ENCODE results near the gene SLC10A7.

SLC10A7 gene

DNA sequence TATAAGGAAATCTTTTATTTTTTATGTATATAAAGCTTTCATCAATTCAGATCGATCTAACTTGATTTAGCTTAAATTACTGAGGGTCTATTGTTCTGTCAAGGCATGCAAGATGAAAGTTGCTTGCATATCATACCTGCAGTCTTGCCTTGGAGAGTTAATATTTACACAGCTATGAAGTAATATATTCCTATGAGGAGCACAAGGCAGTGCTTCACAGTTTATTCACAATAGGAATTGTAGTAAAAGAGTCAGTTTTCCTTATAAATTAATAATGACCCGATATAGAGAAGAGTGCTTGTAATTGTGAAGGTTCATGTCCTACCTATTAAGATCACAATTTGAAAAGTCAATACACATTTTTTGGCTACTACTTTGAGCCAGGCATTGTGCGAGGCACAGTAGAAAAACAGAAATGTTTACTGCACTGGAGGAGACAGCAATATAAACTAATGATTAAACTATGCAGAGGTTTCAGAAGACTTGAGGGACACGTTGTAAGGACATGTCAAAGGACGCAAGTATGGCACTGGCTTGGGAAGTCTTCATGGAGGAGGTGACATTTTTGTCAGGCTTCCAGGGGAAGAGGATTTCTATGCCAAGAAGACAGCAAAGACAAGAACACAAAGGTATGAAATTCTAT is 268.6 kb downstream of the SLC10A7 start:
- no peak for DNase-seq

DNA sequence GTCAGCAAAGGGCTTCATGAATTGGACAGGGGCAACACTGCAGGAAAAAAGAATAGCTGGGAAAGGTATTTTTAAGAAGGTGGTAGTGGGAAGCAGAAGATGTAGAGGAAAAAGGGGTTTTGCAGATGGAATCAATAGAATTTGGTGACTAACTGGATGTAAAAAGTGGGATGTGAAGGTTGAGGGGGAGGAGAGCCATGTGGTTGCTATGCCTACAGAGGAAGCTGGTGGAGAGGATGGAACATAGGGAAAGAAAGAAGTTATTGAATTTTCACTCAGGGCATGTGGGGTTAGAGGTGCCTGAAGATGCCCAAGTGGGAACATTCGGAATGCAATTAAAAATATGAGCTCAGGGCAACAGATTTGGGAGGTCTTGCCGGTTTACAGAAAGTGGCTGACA is 274.4 kb downstream of the SLC10A7 start:
- no peak for DNase-seq

DNA sequence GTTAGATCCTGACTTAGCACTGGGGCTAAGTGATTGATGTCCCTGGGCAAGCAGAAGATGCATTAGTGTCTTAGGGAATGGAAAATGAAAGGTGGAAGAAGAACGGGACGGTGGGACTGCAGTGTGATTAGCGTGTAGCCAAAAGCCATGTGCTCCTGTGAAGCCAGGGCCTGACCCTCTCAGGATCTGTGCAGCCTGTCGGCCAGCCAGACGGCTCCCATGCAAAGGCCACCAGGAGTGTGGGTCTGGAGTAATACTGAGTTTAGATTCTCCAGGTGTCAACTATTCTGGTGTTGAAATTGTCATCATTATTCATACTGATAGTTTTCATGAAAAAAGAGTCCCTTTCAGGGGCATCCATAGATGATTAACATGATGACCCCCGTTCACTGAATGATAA is 275.4 kb downstream of the SLC10A7 start:
- no peak for DNase-seq

DNA sequence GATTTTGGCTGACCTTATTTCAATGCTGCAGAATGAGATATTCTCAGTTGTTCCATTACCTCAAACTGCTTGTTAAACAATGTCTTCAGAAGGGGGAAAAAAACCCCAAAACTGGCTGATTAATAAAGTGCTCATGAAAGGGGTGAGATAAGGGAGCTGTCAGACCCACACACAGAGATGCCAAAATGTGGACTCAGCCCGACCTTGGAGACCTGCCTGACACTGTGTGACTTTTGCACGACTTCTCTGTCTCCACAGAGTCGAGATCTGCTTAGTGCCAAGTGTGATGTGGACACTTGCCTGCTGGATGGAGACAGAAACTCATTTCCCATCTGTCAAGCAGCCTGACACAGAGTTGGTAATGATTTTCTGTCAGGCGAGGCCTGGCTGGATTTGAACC is 275.9 kb downstream of the SLC10A7 start:
- DNase-seq, result no peak

DNA sequence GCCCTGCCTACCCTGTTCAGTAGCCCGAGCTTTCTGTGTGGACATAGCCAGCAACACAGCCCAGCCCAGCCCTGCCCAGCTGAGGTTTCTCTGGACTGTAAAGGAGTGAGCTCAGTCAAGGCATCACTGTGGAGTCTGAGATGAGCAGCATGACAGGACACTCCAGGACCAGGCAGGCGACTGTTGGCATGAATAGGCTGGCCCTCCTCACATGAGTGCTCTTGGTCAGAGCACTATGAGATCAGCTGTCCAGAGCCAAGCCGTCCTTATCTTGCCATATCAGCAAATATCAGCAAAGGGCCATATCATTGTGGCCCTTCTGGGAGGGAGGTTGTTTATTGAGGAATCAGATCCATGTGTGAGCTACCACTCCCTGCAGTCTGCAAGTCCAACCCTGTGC is 276.5 kb downstream of the SLC10A7 start:
- no peak for DNase-seq

DNA sequence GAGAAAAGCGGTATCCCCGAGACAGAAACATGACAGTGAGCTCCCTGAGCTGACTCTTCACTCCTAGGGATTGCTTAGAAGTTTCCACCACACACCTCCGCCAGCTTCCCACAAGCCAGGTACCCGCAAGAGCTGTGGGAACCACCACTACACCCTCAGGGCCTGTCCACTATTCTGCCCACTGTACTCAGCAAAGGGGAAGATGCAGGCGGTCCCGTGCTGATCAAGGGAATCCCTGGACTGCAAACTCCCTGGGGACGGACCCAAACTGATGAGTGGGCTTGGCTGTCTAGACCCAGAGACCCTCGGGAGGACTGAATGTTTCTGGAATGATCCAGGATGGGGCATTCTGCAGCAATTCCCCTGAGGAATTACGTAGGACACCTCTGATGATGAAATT is 277.2 kb downstream of the SLC10A7 start:
- no peak for DNase-seq

DNA sequence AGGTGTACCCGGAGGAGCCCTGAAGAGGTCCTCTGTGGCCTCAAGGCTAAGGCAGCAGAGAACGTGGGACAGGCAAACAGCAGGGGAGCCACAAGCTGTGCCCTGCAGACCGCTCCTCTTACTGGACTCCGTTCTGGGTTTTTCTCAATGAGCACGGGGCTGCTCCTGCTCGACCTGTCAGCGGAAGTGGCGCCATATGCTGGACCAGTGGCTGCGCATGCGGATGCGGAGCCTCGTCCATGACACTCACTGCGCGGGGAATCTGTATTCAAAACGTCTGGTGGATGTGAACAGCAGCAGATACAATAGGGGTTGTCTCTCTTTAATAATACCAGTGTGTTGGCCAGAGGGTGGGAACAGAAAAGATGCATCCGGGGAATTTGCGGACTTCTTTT is 277.9 kb downstream of the SLC10A7 start:
- no peak for DNase-seq

DNA sequence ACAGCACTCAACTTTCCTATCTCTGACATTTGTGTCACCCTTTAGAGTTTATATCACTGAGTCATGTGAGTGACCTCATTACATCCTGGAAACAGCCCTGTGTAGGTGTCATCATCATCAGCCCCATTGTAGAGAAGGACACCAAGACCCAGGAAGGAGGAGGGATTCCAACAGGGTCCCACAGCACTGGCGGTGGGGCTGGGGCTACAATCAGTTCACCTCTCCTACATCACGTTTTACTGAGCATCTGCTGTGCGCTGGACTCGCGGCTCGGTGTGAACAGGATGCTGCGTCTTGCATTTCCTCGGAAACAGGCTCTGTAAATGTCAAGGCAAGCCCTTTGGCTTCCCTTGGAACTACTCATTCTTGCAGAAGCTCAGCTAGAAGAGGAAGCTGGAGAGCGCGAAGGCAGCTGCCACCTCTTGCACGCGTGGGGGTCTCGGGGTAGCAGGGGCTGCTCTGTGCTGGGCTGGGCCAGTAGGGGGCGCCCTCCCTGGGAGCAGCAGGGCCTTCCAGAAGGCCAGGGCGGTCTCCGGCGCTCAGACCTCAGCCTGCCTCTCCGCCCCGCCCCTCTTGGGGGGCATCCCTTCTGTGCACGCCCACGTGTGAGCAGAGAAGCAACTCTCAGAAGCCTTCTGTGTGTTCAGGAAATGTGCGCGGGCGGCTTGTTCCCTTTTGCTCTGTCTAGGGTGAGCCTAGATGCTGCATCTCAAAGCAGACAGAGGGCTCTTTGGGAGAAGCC is 278.4 kb downstream of the SLC10A7 start:
- peak; percentile 42 to 74 for DNase-seq

DNA sequence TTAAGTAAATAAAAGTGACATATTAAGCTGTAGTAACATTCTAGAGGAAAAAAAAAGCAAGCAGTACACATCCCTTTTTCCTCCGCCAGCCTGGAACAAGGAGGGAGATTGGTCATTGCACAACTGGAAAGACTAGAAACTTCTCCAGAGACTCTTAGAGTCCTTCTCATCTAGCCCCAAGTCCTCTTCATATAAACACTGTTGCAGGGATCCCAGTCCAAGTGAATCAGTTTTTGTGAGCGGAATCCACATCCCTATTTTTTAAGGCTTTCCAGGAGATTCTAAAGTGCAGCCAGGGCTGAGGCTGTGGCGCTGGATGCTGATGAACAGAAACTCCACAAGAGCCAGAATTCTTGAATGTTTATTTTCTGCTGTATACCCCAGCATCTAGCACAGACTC is 283.6 kb downstream of the SLC10A7 start:
- no peak for DNase-seq

DNA sequence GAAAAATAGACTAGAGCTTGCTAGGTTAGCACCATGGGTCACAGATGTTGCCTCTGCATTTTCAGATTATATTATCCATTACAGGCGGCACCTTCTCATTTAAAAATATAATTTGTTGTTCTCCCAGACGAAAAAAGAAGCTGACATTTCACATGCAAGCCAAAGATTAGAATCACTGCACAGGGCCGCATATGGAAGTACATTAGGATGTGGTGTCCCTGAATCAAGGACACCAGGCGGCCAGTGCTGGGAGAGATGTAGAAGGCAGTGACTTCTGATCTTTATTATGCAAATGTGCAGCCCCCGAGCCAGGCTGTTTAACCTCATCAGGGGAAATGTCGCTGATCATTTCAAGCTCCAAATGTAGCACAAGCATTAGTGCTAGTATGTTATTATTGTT is 284.6 kb downstream of the SLC10A7 start:
- no peak for DNase-seq

DNA sequence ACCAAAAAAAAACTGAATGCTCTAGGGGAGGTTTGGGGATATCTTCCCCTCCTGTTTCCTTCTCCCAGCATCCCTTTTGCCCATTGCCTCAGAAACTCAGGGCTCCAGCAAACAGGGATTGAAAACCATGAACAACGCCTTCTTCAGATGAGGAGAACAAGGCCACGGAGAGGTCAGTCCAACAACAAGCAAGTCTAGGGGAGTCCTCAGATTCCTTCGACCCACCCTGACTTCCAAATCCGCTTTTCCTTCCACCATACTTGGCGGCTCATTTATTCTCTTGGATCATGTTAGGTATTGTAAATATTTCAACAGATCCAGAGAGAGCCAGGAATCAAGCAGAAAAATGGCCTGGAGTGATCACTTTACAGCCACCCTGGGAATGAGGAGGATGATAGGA is 285.5 kb downstream of the SLC10A7 start:
- no peak for DNase-seq

DNA sequence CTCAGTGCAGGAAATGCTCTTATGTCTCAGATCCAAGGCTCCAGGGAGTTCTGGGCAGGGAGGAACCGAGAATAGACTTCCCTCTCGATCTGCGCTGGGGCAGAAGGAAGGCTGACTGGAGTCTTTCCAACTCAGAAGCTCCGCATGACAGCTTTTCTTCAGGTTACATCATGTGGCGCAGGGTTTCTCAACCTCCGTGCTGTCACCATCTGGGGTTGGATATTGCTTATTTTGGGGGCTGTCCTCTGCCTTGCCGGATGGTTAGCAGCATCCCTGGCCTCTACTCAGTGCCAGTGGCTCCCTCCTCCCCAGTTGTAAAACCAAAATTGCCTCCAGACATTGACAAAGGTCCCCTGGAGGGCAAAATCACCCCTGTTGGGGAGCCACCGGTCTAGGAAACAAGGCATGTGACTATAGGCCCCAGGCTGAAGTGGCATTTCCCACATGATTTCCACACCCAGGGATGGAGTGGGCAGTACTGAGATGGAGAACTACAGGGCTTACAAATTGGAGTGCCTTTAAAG is 286.0 kb downstream of the SLC10A7 start:
- no peak for DNase-seq

DNA sequence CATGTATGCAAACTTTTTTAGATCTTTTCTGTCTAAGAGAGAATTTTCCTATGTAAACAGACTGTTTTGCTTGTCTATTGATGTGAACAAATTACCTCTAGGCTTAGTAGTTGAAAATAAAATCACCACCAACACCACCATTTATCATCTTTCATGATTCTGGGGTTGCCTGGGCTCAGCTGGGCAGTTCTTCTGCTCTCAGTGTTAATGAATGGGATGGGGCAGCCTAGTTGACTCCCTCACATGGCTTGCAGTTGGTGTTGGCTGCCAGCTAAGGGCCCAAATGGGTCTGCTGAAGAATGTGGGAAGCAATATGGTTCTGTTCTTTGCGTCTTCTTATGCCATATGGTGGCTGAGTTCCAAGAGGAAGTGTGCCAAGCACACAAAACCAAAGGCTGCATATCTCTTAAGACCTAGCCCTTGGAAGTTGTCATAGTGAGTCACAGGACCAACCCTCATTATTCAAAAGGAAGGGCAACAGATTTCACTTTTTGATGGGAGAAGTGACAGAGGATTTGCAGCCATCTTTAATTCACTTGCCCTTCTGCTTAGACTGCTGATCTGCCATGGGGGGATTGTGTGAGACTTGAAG is 289.5 kb downstream of the SLC10A7 start:
- no peak for DNase-seq

DNA sequence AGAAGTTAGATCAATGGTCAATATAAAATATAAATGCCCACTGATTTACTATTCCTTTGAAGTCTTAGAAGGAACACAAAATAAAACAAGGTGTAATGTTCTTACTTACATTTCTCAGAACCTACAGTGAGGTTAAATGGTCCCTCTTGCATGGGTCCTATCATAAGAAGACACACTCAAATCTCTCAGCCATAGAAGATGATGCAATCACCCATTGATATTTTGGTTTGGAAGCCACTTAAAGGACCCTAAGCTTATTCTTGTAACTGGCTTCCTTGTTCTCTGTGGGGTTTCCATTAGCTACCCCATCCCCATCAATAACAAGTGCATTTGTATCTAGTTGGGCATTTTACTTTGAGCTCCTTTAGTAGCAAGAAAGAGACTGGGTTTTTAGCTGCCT is 292.3 kb downstream of the SLC10A7 start:
- DNase-seq, result no peak

DNA sequence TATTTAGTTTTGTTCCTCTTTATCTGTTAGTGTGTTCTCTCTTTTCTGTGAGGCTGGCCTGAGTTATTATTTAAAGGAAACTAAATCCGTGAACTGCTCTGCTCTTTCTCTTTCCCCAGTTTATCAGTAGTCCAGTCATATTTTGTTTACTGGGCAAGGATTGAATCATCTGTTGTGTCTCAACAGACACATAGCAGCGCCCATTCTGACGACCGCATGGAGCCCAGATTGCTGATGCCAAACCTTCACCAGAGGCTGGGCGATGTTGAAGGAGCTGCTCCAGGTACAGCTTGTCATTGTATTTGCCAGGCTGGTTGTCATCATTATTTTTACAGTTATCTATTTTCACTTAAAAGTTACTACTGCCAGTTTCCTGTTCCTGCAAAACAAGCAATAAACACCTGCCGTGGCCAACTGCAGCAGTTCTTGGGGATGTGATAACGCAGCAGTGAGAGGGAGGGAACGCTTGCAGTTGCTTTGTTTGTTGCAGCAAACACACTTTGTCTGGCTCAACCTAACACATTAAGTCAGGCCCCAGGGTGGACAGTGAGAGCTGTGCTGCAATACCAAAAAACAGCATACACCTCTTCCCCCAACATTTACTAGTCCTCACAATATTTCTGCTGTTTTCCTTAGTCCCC is 297.3 kb downstream of the SLC10A7 start:
- no peak for DNase-seq

DNA sequence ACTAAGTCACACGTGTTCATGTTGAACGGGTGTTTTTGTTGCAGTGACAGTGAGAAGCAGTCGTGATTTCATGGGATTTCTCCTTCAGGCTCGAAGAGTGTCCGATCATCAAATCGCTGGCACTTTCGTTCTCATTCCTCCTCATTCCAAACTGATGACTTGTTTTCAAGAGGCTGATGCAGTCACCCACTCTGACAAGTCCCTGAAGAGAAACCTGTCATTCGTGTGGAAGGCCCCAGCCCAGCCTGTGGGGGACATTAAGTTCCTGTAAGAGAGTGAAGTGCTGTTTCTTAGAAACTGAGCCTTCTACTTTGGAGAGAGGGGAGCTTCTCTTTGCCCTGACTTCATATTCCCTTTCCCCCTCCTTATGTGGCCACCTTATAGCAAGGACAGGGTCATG is 299.4 kb downstream of the SLC10A7 start:
- no peak for DNase-seq

DNA sequence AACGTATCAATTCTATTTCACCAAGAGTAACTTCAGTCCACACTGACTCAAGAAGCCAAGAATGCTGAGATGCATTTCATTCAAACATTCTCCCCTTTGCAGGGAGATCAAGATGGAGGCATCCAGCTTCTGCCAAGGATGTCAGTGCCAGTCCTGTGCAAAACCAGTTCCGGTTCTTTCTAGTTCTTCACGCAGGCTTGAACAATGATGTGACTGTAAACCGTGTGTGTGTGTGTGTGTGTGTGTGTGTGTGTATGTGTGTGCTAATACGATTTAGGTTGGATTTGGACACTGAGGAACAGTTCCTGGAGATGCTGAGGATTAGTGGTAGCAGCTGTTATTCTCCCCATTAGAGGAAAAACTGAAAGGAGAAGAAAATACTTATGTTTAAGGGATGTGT is 307.5 kb downstream of the SLC10A7 start, which contains the start of gene REELD1:
TSS of gene REELD1 (plus strand) at position 301 of the 400 bp plus-strand sequence. CDS start 2,415 bp downstream, outside the sequence.
- no peak for DNase-seq

DNA sequence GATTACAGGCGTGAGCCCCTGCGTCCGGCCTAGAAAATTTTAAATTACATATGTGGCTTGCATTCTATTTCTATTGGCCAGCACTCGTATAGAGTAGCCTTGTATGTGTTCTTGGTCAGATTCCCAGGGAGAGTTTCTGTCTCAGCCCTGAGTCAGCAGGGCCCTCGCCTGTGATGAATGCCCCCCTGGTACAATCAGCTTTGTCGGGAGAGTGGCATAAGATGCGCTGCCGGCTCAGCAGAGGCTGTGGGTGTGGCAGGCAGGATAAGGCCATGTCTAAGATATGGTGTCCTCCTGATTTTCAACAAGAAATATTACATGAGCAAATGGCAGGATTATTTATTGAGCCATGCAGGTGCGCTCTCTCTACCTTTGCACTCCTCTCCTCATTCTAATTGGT is 309.0 kb downstream of the SLC10A7 start:
- DNase-seq, result no peak

DNA sequence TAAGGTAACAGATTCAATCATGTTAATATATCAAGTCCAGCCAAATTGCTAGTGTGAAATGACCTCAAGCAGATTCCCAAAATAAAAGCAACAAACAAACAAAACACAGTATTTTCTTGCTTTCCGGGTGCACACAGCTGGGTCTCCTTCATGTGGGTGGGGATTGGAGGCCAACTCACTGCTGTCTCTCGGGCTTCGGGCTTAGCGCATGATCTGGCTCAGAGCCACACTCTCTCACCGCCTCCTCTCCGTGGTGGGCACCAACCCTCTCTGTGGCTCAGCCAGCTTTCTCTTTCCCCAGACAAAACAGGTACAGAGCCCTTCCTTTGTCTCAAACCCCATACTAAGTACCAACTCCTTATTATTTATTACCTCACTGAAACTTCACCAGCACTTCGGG is 310.3 kb downstream of the SLC10A7 start:
- DNase-seq, result no peak

DNA sequence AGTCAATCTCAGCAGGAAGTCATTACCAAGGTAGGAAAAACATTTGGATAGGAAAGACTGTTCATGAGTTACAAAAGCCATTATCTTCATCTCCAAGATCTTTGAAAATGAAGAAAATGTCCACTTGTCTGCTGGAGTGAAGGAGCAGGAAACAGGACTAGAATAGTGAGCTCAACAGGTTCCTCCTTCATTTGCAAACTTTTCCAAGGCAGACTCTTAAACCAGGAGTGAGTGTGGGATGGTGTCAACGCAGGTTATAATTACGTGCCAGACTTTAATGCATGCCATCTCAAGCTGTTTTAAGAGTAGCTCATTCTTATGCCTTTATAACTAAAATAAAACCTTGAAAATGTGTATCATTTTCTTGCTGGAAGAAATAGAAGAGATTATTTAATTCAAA is 310.9 kb downstream of the SLC10A7 start:
- DNase-seq, result no peak

DNA sequence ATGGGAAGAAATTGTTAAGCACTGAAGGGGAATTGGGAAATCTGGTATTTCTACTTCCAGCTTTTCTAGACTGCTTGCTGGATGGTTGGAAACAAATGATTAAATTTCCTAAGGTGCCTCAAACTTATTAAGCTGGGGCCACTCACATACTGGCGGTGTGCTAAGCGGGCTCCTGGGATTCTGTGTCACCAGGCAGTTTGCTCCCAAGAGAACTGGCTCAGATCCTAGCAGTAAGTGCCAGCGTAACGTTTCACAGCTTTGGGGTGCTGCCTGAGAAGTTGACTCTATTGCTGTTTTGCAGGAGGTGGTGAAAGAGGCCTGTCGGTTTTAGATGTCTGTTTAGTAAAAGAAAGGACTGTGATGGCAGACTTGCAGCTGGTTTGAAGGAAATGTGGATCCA is 314.3 kb downstream of the SLC10A7 start:
- DNase-seq, result no peak

All from stimulated activated CD4-positive, alpha-beta T cell treated with anti-CD3 and anti-CD28 coated beads, Interleukin-2, amount 100 ng/mL, for 48 hours (primary cell).